ENCODE measurements around the gene CFTR.

DNA sequence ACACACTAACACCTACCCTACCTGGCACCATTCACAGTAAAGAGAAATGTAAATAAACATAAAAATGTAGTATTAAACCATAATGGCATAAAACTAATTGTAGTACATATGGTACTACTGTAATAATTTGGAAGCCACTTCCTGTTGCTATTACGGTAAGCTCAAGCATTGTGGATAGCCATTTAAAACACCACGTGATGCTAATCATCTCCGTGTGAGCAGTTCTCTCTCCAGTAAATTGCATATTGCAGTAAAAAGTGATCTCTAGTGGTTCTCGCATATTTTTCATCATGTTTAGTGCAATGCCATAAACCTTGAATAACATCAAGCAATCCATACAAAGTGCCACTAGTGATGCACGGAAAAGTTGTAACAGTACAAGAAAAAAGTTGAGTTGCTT is 75.4 kb downstream of the CFTR start:
- TF ChIP-seq, protein P1, sequence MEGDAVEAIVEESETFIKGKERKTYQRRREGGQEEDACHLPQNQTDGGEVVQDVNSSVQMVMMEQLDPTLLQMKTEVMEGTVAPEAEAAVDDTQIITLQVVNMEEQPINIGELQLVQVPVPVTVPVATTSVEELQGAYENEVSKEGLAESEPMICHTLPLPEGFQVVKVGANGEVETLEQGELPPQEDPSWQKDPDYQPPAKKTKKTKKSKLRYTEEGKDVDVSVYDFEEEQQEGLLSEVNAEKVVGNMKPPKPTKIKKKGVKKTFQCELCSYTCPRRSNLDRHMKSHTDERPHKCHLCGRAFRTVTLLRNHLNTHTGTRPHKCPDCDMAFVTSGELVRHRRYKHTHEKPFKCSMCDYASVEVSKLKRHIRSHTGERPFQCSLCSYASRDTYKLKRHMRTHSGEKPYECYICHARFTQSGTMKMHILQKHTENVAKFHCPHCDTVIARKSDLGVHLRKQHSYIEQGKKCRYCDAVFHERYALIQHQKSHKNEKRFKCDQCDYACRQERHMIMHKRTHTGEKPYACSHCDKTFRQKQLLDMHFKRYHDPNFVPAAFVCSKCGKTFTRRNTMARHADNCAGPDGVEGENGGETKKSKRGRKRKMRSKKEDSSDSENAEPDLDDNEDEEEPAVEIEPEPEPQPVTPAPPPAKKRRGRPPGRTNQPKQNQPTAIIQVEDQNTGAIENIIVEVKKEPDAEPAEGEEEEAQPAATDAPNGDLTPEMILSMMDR (IDR thresholded peaks at IDR 0.05 in 4 of 5, conservative IDR thresholded peaks at IDR 0.05 in 1 of 5): no peak
- no peak for TF ChIP-seq POLR2A (IDR thresholded peaks at IDR 0.05)

All from gastrocnemius medialis (tissue), 4 donors.